ENCODE measurements around the gene PLEKHA6.

- TF ChIP-seq CTCF (IDR thresholded peaks at IDR 0.05) (peak in 1 of 6 experiments; percentile 5), EP300 (IDR thresholded peaks at IDR 0.05) (no peak), POLR2AphosphoS5 (IDR thresholded peaks at IDR 0.05) (no peak), POLR2A (IDR thresholded peaks at IDR 0.05) (no peak)
These were observed 161.1 kb downstream of the PLEKHA6 start for GRCh38 chr1:204198348-204199340.
